Urothelium cell line (cell line): ENCODE measurements around the gene ASIC2.
"Not testable (repeated sequence)": the region's sequence is repeated elsewhere in the genome, so short reads cannot be mapped to it uniquely, and the experiment has no call there.

Experiments used
- DNase-seq: peaks from one replicate; pipeline ENCODE4 v3.0.0; 2011; ENCODE audit warnings: low spot score, mixed read lengths
- FAIRE-seq: peaks from 2 replicates; lab custom pipeline; 2011; peaks lifted over from hg19 to GRCh38; lab: Jason Lieb, UNC

Gene ASIC2

GRCh38 chr17:32995416-32996045, 297.6 kb downstream of the ASIC2 start:
- FAIRE-seq (no peak), DNase-seq (no peak)

- no peak for FAIRE-seq
- no peak for DNase-seq
Observed at GRCh38 chr17:32993977-32994376, 299.1 kb downstream of the ASIC2 start.

GRCh38 chr17:32992321-32993033, 300.6 kb downstream of the ASIC2 start:
- DNase-seq (no peak), FAIRE-seq (no peak)

GRCh38 chr17:32988481-32989101, 304.5 kb downstream of the ASIC2 start:
- no peak for DNase-seq
- peak; percentile 58 for FAIRE-seq

GRCh38 chr17:32987868-32988267, 305.2 kb downstream of the ASIC2 start:
- not testable (repeated sequence) for DNase-seq, FAIRE-seq

- not testable (repeated sequence) for FAIRE-seq, DNase-seq
Observed at GRCh38 chr17:32987453-32987805, 305.7 kb downstream of the ASIC2 start.

GRCh38 chr17:32985050-32985756, 307.9 kb downstream of the ASIC2 start:
- no peak for FAIRE-seq
- DNase-seq: no peak

GRCh38 chr17:32981611-32982010, 311.5 kb downstream of the ASIC2 start:
- not testable (repeated sequence) for FAIRE-seq, DNase-seq

- DNase-seq (no peak), FAIRE-seq (no peak)
Observed at GRCh38 chr17:32980230-32980629, 312.9 kb downstream of the ASIC2 start.

- no peak for DNase-seq
- no peak for FAIRE-seq
Observed at GRCh38 chr17:32976605-32977004, 316.5 kb downstream of the ASIC2 start.

GRCh38 chr17:32976131-32976530, 317.0 kb downstream of the ASIC2 start:
- FAIRE-seq: no peak
- no peak for DNase-seq

GRCh38 chr17:32971171-32971570, 321.9 kb downstream of the ASIC2 start:
- FAIRE-seq (no peak), DNase-seq (no peak)

GRCh38 chr17:32970281-32970680, 322.8 kb downstream of the ASIC2 start:
- FAIRE-seq (no peak), DNase-seq (no peak)

- not testable (repeated sequence) for FAIRE-seq
Observed at GRCh38 chr17:32969231-32969630, 323.9 kb downstream of the ASIC2 start.

GRCh38 chr17:32964541-32964940, 328.6 kb downstream of the ASIC2 start:
- DNase-seq (no peak), FAIRE-seq (no peak)

More at GRCh38 chr17:32969231-32969630, 323.9 kb downstream of the ASIC2 start:
- DNase-seq: not testable (repeated sequence)
